Measurements from ENCODE around the gene FXYD1. TPM values are rescaled to one million over a fixed set of nuclear protein-coding genes. Genes with fewer than 3 reads are reported as not detected.

The FXYD1 gene
- total RNA-seq, 1 experiment from 2014 or later: not detected

GRCh38 chr19:35160629-35161433 is 22.2 kb downstream of the FXYD1 start:
- TF ChIP-seq CTCF (IDR thresholded peaks at IDR 0.05; ENCODE audit: unreplicated experiment): no peak
- POLR2A ChIA-PET: interaction anchor here (1.0 kb wide), 1 partner anchor 37 kb away, joined by 3 read pairs; no protein-coding TSS in a partner anchor
- Mint-ChIP-seq H3K36me3 (ENCODE audit: insufficient read depth, unreplicated experiment) (peaks cover 63% of the 10 kb centered on the region), H3K4me1 (ENCODE audit: insufficient read depth, unreplicated experiment) (peaks cover 8% of the 10 kb centered on the region), H3K27me3 (ENCODE audit: insufficient read depth, unreplicated experiment) (no peaks in the 10 kb centered on the region), H3K27ac (ENCODE audit: low read depth, unreplicated experiment) (peak overlapping the region; percentile 55), H3K9me3 (ENCODE audit: unreplicated experiment) (peaks cover 5% of the 10 kb centered on the region), H3K4me3 (ENCODE audit: unreplicated experiment) (no peak overlapping the region)
- no TSS peak for BruUV-seq (replicated peaks)
- intact Hi-C loops (cut with micrococcal nuclease): no loop called here
- CTCF ChIA-PET: interaction anchor here (0.7 to 3.1 kb wide), 2 partner anchors 12 to 25 kb away, joined by 3 to 10 read pairs; partner anchors contain the start of gene LGI4
- no peak for DNase-seq (ENCODE audit: unreplicated experiment)

GRCh38 chr19:35161434-35161743 is 22.8 kb downstream of the FXYD1 start:
- CTCF ChIA-PET: interaction anchor here (3.1 kb wide), 1 partner anchor 26 kb away, joined by 10 read pairs; the partner anchor contains the start of gene LGI4

DNA sequence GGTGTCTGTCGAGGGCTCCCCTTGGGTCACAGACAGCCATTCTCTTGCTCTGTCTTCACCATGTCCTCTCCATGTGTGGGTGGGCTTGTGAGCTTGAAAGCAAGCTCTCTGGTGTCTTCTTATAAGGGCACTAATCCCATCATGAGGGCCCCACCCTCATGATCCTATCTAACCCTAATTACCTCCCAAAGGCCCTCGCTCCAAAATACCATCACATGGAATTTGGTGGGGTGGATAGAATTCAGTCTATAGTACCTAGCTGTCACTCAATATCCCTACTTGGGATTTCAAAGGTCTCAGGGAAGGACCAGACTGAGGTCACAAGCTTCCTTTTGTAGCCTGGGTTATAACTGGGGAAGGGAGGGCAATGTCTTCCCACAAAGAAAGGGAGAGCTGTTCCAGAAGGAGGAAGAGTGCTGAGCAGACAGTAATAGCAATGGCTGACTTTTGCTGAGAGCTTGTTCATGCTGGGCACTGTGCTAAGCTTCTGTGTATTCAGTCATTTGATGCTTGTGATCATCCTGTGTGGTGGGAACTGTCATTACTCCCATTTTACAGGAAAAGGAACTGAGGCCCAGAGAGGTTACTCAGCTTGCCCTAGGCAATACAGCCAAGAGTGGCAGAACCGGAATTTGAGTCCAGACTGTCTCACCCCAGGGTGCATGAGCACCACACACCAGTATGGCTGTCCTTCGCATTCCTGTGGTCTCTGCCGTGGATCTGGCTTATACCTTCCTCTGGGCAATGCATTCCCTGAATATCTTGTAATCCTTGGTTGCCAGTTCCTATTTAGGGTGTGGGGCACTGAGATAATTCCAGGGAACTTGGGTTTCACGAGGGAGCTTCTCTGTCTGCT is 24.1 kb downstream of the FXYD1 start:
- POLR2A ChIA-PET: interaction anchor here (0.6 kb wide), 1 partner anchor 9 kb away, joined by 3 read pairs; no protein-coding TSS in a partner anchor
- no peak for TF ChIP-seq CTCF (IDR thresholded peaks at IDR 0.05; ENCODE audit: unreplicated experiment)
- BruUV-seq (replicated peaks): no TSS peak
- H3K4me1 Mint-ChIP-seq (ENCODE audit: insufficient read depth, unreplicated experiment): peaks cover 9% of the 10 kb centered on the region
- H3K9me3 Mint-ChIP-seq (ENCODE audit: unreplicated experiment): peaks cover 14% of the 10 kb centered on the region
- H3K27me3 Mint-ChIP-seq (ENCODE audit: insufficient read depth, unreplicated experiment): no peaks in the 10 kb centered on the region
- H3K27ac Mint-ChIP-seq (ENCODE audit: low read depth, unreplicated experiment): peak overlapping the region; percentile 93
- DNase-seq (ENCODE audit: unreplicated experiment): peak; percentile 74
- peaks cover 68% of the 10 kb centered on the region for H3K36me3 Mint-ChIP-seq (ENCODE audit: insufficient read depth, unreplicated experiment)
- no peak overlapping the region for H3K4me3 Mint-ChIP-seq (ENCODE audit: unreplicated experiment)
- intact Hi-C loops (cut with micrococcal nuclease): no loop called here
- CTCF ChIA-PET: interaction anchor here (0.6 to 3.1 kb wide), 6 partner anchors 8 to 191 kb away, joined by 3 to 10 read pairs (median 4); partner anchors contain the start of gene LGI4

More at GRCh38 chr19:35161434-35161743, 22.8 kb downstream of the FXYD1 start:
- intact Hi-C loops (cut with micrococcal nuclease): no loop called here
- POLR2A ChIA-PET: interaction anchor here (1.0 kb wide), 1 partner anchor 37 kb away, joined by 3 read pairs; no protein-coding TSS in a partner anchor
- peaks cover 68% of the 10 kb centered on the region for H3K36me3 Mint-ChIP-seq (ENCODE audit: insufficient read depth, unreplicated experiment)
- no TSS peak for BruUV-seq (replicated peaks)
- H3K4me3 Mint-ChIP-seq (ENCODE audit: unreplicated experiment): no peak overlapping the region
- H3K4me1 Mint-ChIP-seq (ENCODE audit: insufficient read depth, unreplicated experiment): peaks cover 3% of the 10 kb centered on the region
- peak overlapping the region; percentile 55 for H3K27ac Mint-ChIP-seq (ENCODE audit: low read depth, unreplicated experiment)
- no peak for TF ChIP-seq CTCF (IDR thresholded peaks at IDR 0.05; ENCODE audit: unreplicated experiment)
- no peak for DNase-seq (ENCODE audit: unreplicated experiment)
- H3K27me3 Mint-ChIP-seq (ENCODE audit: insufficient read depth, unreplicated experiment): no peaks in the 10 kb centered on the region
- H3K9me3 Mint-ChIP-seq (ENCODE audit: unreplicated experiment): peaks cover 10% of the 10 kb centered on the region

GRCh38 chr19:35164418-35164817 is 25.8 kb downstream of the FXYD1 start:
- no peak for TF ChIP-seq CTCF (IDR thresholded peaks at IDR 0.05; ENCODE audit: unreplicated experiment)
- POLR2A ChIA-PET: no interaction called here
- Mint-ChIP-seq H3K36me3 (ENCODE audit: insufficient read depth, unreplicated experiment) (peaks cover 56% of the 10 kb centered on the region), H3K27ac (ENCODE audit: low read depth, unreplicated experiment) (no peak overlapping the region), H3K4me1 (ENCODE audit: insufficient read depth, unreplicated experiment) (peaks cover 24% of the 10 kb centered on the region), H3K27me3 (ENCODE audit: insufficient read depth, unreplicated experiment) (no peaks in the 10 kb centered on the region), H3K9me3 (ENCODE audit: unreplicated experiment) (peaks cover 14% of the 10 kb centered on the region), H3K4me3 (ENCODE audit: unreplicated experiment) (no peak overlapping the region)
- CTCF ChIA-PET: no interaction called here
- DNase-seq (ENCODE audit: unreplicated experiment): no peak
- BruUV-seq (replicated peaks): no TSS peak
- intact Hi-C loops (cut with micrococcal nuclease): no loop called here

Data from MCF 10A (cell line).